GM12864 (cell line): ENCODE results near the gene SIT1.

ENCODE experiments used
- DNase-seq: peaks from one replicate; pipeline ENCODE4 v3.0.0-alpha.2; 2011; ENCODE audit warnings: low read depth
- H3K4me3 ChIP-seq: 2 replicates; pipeline ENCODE4 v1.5.1; 2011; ENCODE audit warnings: mild to moderate bottlenecking, low read depth, low read length, control low read depth
- TF ChIP-seq, protein P1 (sequence below): IDR thresholded peaks from 2 replicates; pipeline ENCODE4 v1.5.1; 2011; ENCODE audit warnings: low read depth, mild to moderate bottlenecking, moderate library complexity, low read length, control low read depth, inconsistent platforms; ENCODE audit errors: missing control alignments

The SIT1 gene

DNA sequence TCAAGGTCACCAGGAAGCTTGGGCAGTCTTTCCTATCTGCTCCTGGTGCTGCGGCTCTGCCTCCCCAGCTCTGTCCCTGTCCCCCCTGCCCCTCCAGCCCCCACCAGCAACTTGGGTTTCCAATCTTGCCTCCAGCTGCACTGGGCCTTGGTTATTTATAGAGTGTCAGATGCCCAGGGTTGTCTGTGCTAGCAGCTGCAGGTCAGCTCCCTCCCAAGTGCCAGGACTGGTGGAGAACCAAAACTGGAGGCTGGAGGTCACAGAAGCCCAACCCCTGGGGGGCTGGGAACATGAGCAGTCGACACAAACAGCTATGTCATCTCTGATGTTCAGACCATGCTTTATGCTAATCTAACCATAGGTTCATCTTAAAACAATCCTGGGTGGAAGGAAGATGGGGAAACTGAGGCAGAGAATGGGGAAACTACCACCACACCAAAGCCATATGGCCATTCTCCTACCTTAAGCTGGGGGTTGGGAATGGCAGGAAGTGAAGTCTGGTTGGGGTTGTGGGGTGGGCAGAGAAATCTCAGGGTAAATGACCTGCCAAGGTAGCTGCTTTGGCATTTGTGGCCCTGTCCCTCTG lies 37.3 kb upstream of the SIT1 start:
- no peak for DNase-seq
- no peak overlapping the region for H3K4me3 ChIP-seq
- TF ChIP-seq, protein P1, sequence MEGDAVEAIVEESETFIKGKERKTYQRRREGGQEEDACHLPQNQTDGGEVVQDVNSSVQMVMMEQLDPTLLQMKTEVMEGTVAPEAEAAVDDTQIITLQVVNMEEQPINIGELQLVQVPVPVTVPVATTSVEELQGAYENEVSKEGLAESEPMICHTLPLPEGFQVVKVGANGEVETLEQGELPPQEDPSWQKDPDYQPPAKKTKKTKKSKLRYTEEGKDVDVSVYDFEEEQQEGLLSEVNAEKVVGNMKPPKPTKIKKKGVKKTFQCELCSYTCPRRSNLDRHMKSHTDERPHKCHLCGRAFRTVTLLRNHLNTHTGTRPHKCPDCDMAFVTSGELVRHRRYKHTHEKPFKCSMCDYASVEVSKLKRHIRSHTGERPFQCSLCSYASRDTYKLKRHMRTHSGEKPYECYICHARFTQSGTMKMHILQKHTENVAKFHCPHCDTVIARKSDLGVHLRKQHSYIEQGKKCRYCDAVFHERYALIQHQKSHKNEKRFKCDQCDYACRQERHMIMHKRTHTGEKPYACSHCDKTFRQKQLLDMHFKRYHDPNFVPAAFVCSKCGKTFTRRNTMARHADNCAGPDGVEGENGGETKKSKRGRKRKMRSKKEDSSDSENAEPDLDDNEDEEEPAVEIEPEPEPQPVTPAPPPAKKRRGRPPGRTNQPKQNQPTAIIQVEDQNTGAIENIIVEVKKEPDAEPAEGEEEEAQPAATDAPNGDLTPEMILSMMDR = no peak

DNA sequence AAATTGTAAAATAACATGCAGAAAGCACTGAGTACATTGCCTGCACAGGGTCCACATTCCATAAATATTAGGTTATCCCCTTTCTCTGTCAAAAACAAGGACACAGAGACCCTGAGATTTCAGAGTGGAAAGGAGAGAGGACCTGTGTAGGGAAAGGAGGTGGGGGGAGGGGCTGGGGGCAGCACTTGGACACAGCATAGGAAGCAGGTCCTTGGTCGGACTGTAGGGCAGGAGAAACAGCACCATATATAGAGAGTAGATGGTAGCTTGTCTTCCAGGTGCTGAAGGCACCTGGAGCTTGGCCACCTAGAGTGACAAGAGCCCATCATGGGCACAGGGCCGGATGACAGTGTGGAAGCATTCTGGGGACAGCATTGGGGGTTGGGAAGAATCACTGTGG lies 36.6 kb upstream of the SIT1 start:
- TF ChIP-seq, protein P1 = no peak
- no peak for DNase-seq
- no peak overlapping the region for H3K4me3 ChIP-seq

DNA sequence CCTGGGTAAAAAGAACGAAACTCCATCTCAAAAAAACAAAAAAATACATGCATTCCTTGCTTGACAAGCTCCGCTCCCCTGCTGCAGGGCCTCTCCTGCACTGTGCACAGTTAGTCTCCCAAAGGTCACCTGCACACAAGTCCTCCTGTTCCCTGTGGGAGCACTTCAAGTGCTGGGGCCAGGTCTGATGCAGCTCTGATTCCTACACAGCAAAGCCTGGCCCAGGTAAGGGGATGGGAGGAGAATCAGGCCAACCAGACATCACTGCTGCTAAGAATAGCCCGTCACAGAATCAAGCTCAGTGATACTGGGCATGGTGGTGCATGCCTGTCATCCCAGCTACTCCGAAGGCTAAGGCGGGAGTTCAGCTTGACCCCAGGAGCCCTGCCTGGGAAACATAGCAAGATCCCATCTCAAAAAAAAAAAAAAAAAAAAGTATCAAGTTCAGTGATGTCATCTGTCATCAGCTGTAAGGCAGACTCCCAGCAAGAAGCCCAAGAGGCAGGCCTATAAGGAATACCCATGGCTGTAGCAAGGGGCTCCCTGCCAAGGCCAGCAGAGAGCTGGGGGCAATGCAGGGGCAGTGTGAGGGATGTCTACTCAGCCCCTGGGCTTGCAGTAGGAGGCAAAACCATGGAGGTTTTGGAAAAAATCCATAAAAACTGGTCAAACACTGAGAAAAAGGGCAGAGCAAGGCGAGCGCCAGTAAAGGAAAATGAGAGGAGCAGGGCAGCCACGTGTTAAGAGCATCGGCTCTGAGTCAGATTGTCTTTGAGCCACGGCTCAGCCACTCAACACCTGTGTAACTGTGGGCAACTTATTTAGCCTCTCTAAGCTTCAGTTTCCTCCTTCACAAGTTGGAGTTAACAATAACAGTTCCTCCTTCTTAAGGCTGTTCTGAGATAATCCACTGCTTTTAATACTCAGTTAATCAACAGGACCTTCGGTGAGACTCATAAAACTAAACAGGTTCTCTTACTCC lies 35.8 kb upstream of the SIT1 start:
- no peak for DNase-seq
- H3K4me3 ChIP-seq = no peak overlapping the region
- TF ChIP-seq, protein P1 = no peak

DNA sequence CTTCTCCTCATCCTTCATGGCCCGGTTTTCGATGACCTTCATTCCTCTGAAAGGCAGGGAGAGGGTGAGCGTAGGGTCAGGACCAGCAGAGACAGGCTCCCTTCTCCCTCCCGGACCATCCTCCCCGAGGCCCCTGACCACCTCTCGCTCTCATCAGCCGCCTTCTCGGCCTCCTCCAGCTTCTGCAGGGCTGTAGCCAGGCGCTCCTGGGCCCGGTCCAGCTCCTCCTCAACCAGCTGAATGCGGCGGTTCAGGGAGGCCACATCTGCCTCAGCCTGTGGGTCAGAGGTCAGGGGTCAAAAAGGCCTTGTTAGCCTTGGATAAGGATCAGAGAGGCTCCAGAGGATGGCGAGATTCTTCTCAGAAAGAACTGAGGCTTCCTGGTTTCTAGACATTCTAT lies 34.8 kb upstream of the SIT1 start:
- TF ChIP-seq, protein P1 = no peak
- no peak overlapping the region for H3K4me3 ChIP-seq
- no peak for DNase-seq

DNA sequence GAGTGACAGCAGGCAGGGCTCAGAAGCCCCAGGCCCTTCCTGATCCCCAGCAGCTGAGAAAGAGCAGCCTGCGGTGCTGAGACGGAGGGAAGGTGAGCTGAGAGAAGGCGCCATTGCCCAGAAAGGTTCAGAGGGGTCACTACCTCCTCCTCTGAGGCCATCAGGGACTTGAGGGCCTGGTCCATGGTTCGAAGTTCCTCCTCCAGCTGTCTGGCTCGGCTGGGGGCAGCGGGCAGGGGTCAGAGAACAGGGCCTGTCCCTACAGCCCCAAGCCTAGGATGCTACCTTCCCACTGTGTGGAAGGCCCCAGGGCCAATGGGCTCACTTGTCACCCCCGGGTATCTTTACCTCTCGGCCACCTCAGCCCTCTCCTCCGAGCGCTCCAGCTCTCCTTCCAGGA lies 34.2 kb upstream of the SIT1 start:
- TF ChIP-seq, protein P1 = no peak

DNA sequence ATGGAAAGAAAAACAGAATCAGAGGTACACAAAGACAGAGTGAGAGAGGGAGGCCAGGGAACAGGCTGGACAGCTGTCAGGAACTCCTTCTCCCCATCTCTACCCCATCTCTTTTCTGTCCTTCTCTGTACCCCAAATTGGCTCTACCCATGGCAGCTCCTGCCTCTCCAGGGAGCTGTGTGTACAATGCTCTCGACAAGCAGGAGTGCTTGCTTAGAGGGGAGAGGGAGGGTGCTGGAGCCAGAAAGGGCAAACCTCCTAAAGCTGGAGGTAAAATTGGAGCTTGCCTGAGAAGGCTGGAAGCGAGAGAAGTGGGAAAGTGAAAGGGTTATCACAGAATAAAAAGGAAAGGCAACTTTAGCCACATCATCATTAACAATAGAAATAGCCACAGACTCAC lies 32.6 kb upstream of the SIT1 start:
- no peak for DNase-seq
- TF ChIP-seq, protein P1 = no peak
- no peak overlapping the region for H3K4me3 ChIP-seq

More for the DNA sequence above, 34.2 kb upstream of the SIT1 start:
- DNase-seq = no peak
- H3K4me3 ChIP-seq = no peak overlapping the region
